GM23338 (cell line): ENCODE data around the gene DIP2C. TPM values are rescaled to one million over a fixed set of nuclear protein-coding genes. Genes with fewer than 3 reads are reported as not detected.

Experiments used
- ATAC-seq: fragments of 200-7000 bp; cut with Tn5 transposase; 3 replicates; pipeline ENCODE4 v1.9.1; 2020
- DNase-seq: peaks from one replicate; pipeline ENCODE4 v3.0.0-alpha.2; 2015; ENCODE audit warnings: low spot score
- H2AFZ ChIP-seq: fragments of 200-600 bp; sonication (generic); 2 replicates; pipeline ENCODE4 v1.8.0; 2016; ENCODE audit warnings: antibody characterized with exemption, mild to moderate bottlenecking, moderate library complexity
- H3F3A ChIP-seq: fragments of 200-600 bp; sonication (generic); replicated peaks from 2 replicates; pipeline ENCODE4 v1.8.0; 2017; ENCODE audit warnings: antibody characterized with exemption, mixed run types, low read depth
- H3K27ac ChIP-seq: fragments of 200-600 bp; sonication (generic); 2 replicates; pipeline ENCODE4 v1.6.1; 2016; ENCODE audit warnings: low read depth
- H3K27me3 ChIP-seq: fragments of 200-600 bp; sonication (generic); 2 replicates; pipeline ENCODE4 v1.8.0; 2016; ENCODE audit warnings: mild to moderate bottlenecking, mixed run types, moderate library complexity; ENCODE audit not compliant: insufficient read depth
- H3K36me3 ChIP-seq: fragments of 200-600 bp; sonication (generic); 2 replicates; pipeline ENCODE4 v1.8.0; 2016; ENCODE audit warnings: mild to moderate bottlenecking; ENCODE audit not compliant: insufficient read depth
- H3K4me1 ChIP-seq: fragments of 200-600 bp; sonication (generic); 2 replicates; pipeline ENCODE4 v1.8.0; 2016; ENCODE audit warnings: mild to moderate bottlenecking, moderate library complexity; ENCODE audit not compliant: insufficient read depth
- H3K4me2 ChIP-seq: fragments of 200-600 bp; sonication (generic); 2 replicates; pipeline ENCODE4 v1.7.1; 2017; ENCODE audit warnings: mixed run types
- H3K4me3 ChIP-seq: fragments of 200-600 bp; sonication (generic); 2 replicates; pipeline ENCODE4 v1.6.1; 2016; ENCODE audit warnings: mixed run types
- H3K79me2 ChIP-seq: fragments of 200-600 bp; sonication (generic); replicated peaks from 2 replicates; pipeline ENCODE4 v1.8.0; 2017; ENCODE audit warnings: mild to moderate bottlenecking; ENCODE audit not compliant: insufficient read depth
- H3K9me2 ChIP-seq: fragments of 200-600 bp; sonication (generic); 2 replicates; pipeline ENCODE4 v1.8.0; 2017; ENCODE audit not compliant: insufficient read depth
- H4K20me1 ChIP-seq: fragments of 200-600 bp; sonication (generic); replicated peaks from 2 replicates; pipeline ENCODE4 v1.8.0; 2017; ENCODE audit warnings: mild to moderate bottlenecking; ENCODE audit not compliant: insufficient read depth
- H3K27ac Mint-ChIP-seq: 2 replicates; pipeline ENCODE4 v1.8.0; 2020; ENCODE audit warnings: inconsistent platforms, mild to moderate bottlenecking, moderate library complexity, mixed read lengths
- H3K27me3 Mint-ChIP-seq: 3 replicates; pipeline ENCODE4 v1.8.0; 2022; ENCODE audit warnings: low read depth, mild to moderate bottlenecking, moderate library complexity, mixed read lengths, inconsistent platforms; ENCODE audit not compliant: insufficient read depth, poor library complexity
- H3K36me3 Mint-ChIP-seq: 3 replicates; pipeline ENCODE4 v1.8.0; 2021; ENCODE audit warnings: low read depth, mild to moderate bottlenecking, inconsistent platforms, moderate library complexity, mixed read lengths
- H3K4me1 Mint-ChIP-seq: 3 replicates; pipeline ENCODE4 v1.8.0; 2020; ENCODE audit warnings: mild to moderate bottlenecking, inconsistent platforms, mixed read lengths
- H3K4me3 Mint-ChIP-seq: 3 replicates; pipeline ENCODE4 v1.8.0; 2021; ENCODE audit warnings: moderate library complexity, mild to moderate bottlenecking, inconsistent platforms, mixed read lengths
- H3K9me3 Mint-ChIP-seq: 3 replicates; pipeline ENCODE4 v1.8.0; 2020; ENCODE audit warnings: moderate library complexity, mild to moderate bottlenecking, inconsistent platforms, mixed read lengths
- CREB1 ChIP-seq: fragments of 250-450 bp; sonication (Bioruptor Pico); IDR thresholded peaks from 2 replicates; pipeline ENCODE4 v1.5.0; 2020; ENCODE audit warnings: low read depth, mild to moderate bottlenecking, moderate library complexity
- CTCF ChIP-seq, 2 experiments: fragments of 200-600 bp in 1 of 2; sonication (generic) in 1 of 2; conservative IDR thresholded peaks; 2 replicates each; pipeline versions ENCODE4 v1.5.1 to v1.6.1; 2016 to 2017; ENCODE audit warnings: antibody characterized with exemption in 2 of 2, low read depth in 2 of 2, mild to moderate bottlenecking in 2 of 2, moderate library complexity in 1 of 2
- ETS1 ChIP-seq: IDR thresholded peaks from 2 replicates; pipeline ENCODE4 v1.6.1; 2016; ENCODE audit warnings: antibody characterized with exemption
- EZH2 ChIP-seq: fragments of 200-600 bp; sonication (generic); IDR thresholded peaks from one replicate; pipeline ENCODE4 v1.8.0; 2017; ENCODE audit warnings: antibody characterized with exemption, mild to moderate bottlenecking, low read depth; ENCODE audit not compliant: unreplicated experiment
- EZH2phosphoT487 ChIP-seq: fragments of 200-600 bp; sonication (generic); IDR thresholded peaks from one replicate; pipeline ENCODE4 v1.8.1; 2018; ENCODE audit warnings: antibody characterized with exemption; ENCODE audit not compliant: unreplicated experiment
- JUNB ChIP-seq: IDR thresholded peaks from one replicate; pipeline ENCODE4 v1.6.1; 2016; ENCODE audit warnings: antibody characterized with exemption; ENCODE audit not compliant: unreplicated experiment
- NANOG ChIP-seq: IDR thresholded peaks from 2 replicates; pipeline ENCODE4 v1.6.1; 2016; ENCODE audit warnings: antibody characterized with exemption, borderline replicate concordance
- POLR2AphosphoS5 ChIP-seq: IDR thresholded peaks from 2 replicates; pipeline ENCODE4 v1.6.1; 2016; ENCODE audit warnings: antibody characterized with exemption, low read depth
- REST ChIP-seq: IDR thresholded peaks from one replicate; pipeline ENCODE4 v1.6.1; 2018; ENCODE audit warnings: antibody characterized with exemption; ENCODE audit not compliant: unreplicated experiment
- STAT1 ChIP-seq: IDR thresholded peaks from one replicate; pipeline ENCODE4 v1.6.1; 2016; ENCODE audit warnings: antibody characterized with exemption; ENCODE audit not compliant: unreplicated experiment
- ZNF114 ChIP-seq: fragments of 250-450 bp; sonication (Bioruptor Pico); IDR thresholded peaks from 2 replicates; pipeline ENCODE4 v1.5.0; 2020; ENCODE audit warnings: mild to moderate bottlenecking, moderate library complexity
- ZNF331 ChIP-seq: fragments of 250-450 bp; sonication (Bioruptor Pico); IDR thresholded peaks from 2 replicates; pipeline ENCODE4 v1.5.0; 2020; ENCODE audit warnings: low read depth, mild to moderate bottlenecking, moderate library complexity
- ZNF462 ChIP-seq: fragments of 250-450 bp; sonication (Bioruptor Pico); IDR thresholded peaks from 2 replicates; pipeline ENCODE4 v1.5.0; 2020; ENCODE audit warnings: mild to moderate bottlenecking, moderate library complexity
- polyA plus RNA-seq: library from polyadenylated mRNA; unstranded; fragments of >200 nt; fragmentation: Nextera tagmentation; extraction: Ambion mirVana; gene quantifications from 2 replicates; pipeline ENCODE4 v1.2.1, GENCODE V29; 2016
- total RNA-seq: library from RNA; depleted of rRNA; stranded (reverse); fragments of >200 nt; shearing (Covaris generic); gene quantifications from 2 replicates; pipeline ENCODE4 v1.2.3, GENCODE V29; 2014

Gene DIP2C
- total and polyA plus RNA-seq, 2 experiments from 2014 or later: 5.1 to 7.7 TPM

GRCh38 chr10:436911-437665 lies 252.4 kb downstream of the DIP2C start:
- peak; percentile 57 for DNase-seq
- no peak overlapping the region for H3K4me3 Mint-ChIP-seq
- Histone ChIP-seq H3K27ac (no peak overlapping the region), H3K79me2 (no peaks in the 10 kb centered on the region), H3K4me2 (no peak overlapping the region), H4K20me1 (no peaks in the 10 kb centered on the region), H3K4me3 (no peak overlapping the region), H3K36me3 (no peaks in the 10 kb centered on the region), H2AFZ (no peak overlapping the region), H3F3A (no peaks in the 10 kb centered on the region), H3K4me1 (no peaks in the 10 kb centered on the region), H3K9me2 (no peaks in the 10 kb centered on the region), H3K27me3 (no peaks in the 10 kb centered on the region)
- H3K27me3 Mint-ChIP-seq: peaks cover 6% of the 10 kb centered on the region
- ATAC-seq: no peak
- H3K9me3 Mint-ChIP-seq: peaks cover 9% of the 10 kb centered on the region
- peaks cover 15% of the 10 kb centered on the region for H3K36me3 Mint-ChIP-seq
- H3K27ac Mint-ChIP-seq: no peak overlapping the region
- TF ChIP-seq ZNF331 (CRISPR knock-in tag): no peak
- no peak for TF ChIP-seq ZNF114 (CRISPR knock-in tag)
- no peak for TF ChIP-seq EZH2phosphoT487
- no peak for TF ChIP-seq ETS1
- TF ChIP-seq POLR2AphosphoS5: no peak
- no peak for TF ChIP-seq JUNB
- TF ChIP-seq CTCF (conservative IDR thresholded peaks at IDR 0.05; ENCODE audit: low read depth in 2 of 2): no peak
- TF ChIP-seq REST: no peak
- TF ChIP-seq NANOG: no peak
- no peak for TF ChIP-seq ZNF462 (CRISPR knock-in tag)
- TF ChIP-seq STAT1: no peak
- TF ChIP-seq EZH2: no peak
- no peak for TF ChIP-seq CREB1
- H3K4me1 Mint-ChIP-seq: no peaks in the 10 kb centered on the region; the same call in 2 of the 3 replicates
